ENCODE data around the gene ODC1.
"Not testable (repeated sequence)": the region's sequence is repeated elsewhere in the genome, so short reads cannot be mapped to it uniquely, and the experiment has no call there.

ODC1 gene

DNA sequence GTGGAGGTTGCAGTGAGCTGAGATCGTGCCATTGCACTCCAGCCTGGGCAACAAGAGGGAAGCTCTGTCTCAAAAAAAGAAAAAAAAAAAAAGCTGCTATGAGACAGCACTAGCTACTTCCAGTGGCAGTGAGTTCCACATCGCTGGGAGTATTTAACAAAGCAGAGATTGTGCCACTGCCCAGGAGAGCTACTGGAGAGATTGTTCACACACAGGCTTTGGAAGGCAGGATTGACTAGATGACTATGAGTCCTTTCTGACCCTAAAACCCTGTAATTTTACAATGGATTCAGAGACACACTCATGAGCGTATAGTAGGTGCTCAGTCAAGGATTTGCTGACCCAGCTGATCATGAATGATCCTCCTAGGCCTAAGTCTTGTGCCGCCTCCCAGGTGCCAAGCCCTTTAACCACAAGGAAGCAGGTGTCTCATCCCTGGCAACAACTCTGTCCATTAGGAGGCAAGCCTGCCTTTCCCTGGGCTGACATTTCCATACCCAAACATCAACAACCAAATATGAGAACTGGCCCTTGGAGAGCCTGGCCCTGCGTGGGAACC, 45.0 kb upstream of the ODC1 start:
- H3K27ac ChIP-seq = no peak overlapping the region
- TF ChIP-seq CTCF (IDR thresholded peaks at IDR 0.05) = no peak
- TF ChIP-seq ZFX (IDR thresholded peaks at IDR 0.05; ENCODE audit: borderline replicate concordance) = no peak

DNA sequence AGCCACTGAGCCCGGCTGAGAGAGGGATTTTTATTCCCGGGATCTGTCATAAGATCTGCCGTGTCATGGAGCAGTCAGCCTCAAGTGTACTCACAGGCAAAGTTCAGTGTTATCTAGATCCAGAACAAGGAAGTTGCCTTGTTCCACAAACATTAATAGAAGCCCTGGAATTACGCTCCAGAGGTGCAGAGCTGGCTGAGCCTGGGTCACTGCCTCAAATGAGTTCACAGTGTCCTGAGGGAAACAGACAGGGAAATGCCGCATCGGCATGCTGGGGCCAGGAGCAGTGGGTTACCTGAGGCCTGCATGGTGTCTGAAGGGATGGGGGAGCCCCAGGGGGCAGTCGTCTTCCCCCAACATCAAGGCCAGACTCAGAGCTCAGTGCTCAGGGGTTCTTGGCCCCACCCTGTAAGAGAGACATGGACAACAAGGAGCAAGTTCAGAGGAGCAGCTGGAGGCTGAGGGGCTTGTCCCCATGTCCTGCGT, 42.7 kb upstream of the ODC1 start:
- no peak overlapping the region for H3K27ac ChIP-seq
- no peak for TF ChIP-seq CTCF (IDR thresholded peaks at IDR 0.05)
- TF ChIP-seq ZFX (IDR thresholded peaks at IDR 0.05; ENCODE audit: borderline replicate concordance) = no peak

GRCh38 chr2:10489842-10490555, 41.9 kb upstream of the ODC1 start:
- H3K27ac ChIP-seq = no peak overlapping the region
- no peak for TF ChIP-seq ZFX (IDR thresholded peaks at IDR 0.05; ENCODE audit: borderline replicate concordance)
- TF ChIP-seq CTCF (IDR thresholded peaks at IDR 0.05) = no peak

DNA sequence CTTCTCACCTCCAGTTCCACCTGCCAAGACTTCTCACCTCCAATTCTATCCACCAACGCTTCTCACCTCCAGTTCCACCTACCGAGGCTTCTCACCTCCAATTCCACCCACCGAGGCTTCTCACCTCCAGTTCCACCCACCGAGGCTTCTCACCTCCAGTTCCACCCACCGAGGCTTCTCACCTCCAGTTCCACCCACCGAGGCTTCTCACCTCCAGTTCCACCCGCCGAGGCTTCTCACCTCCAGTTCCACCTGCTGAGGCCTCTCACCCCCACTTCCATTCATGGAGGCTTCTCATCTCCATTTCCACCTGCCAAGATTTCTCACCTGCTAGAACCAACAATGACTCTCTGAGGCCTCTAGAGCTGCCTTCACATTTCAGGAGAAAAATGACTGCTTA, 40.0 kb upstream of the ODC1 start:
- not testable (repeated sequence) for H3K27ac ChIP-seq

DNA sequence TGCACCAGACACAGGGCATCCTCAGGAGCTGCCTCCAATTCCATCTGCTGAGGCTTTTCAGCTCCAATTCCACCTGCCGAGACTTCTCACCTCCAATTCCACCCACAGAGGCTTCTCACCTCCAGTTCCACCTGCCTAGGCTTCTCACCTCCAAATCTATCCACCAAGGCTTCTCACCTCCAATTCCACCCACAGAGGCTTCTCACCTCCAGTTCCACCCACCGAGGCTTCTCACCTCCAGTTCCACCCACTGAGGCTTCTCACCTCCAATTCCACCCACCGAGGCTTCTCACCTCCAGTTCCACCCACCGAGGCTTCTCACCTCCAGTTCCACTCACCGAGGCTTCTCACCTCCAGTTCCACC, 39.6 kb upstream of the ODC1 start:
- H3K27ac ChIP-seq = not testable (repeated sequence)

- H3K27ac ChIP-seq = no peak overlapping the region
- TF ChIP-seq ZFX (IDR thresholded peaks at IDR 0.05; ENCODE audit: borderline replicate concordance) (no peak), CTCF (IDR thresholded peaks at IDR 0.05) (no peak)
Measured at GRCh38 chr2:10487081-10487740, 39.1 kb upstream of the ODC1 start.

DNA sequence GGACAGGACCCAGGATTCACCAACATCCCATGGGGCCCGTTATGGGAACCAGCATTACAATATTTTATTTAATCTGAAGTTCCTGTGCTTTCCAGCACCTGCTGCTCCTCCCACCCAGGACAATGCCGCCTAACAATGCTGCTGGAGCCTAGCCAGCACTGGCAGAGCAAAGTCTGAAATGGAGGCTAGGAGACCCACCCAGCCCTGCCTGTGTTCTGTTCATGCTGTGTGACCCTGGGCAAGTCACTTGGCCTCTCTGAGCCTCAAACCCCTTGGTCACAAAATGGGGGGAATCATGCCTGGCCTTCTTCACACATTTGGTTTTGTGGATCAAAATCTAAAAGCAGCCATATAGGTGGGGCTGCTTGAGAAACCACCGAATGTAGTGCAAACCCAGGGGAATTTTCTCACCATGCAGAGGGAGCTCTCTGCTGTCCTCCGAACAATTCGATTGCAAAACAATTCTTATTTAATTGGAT, 38.5 kb upstream of the ODC1 start:
- TF ChIP-seq CTCF (IDR thresholded peaks at IDR 0.05) = no peak
- TF ChIP-seq ZFX (IDR thresholded peaks at IDR 0.05; ENCODE audit: borderline replicate concordance) = no peak
- H3K27ac ChIP-seq = no peak overlapping the region

GRCh38 chr2:10486091-10486490, 38.0 kb upstream of the ODC1 start:
- H3K27ac ChIP-seq = no peak overlapping the region
- TF ChIP-seq CTCF (IDR thresholded peaks at IDR 0.05) = no peak
- no peak for TF ChIP-seq ZFX (IDR thresholded peaks at IDR 0.05; ENCODE audit: borderline replicate concordance)
